Keratinocyte (primary cell): ENCODE data around the gene WDR45B. TPM values are rescaled to one million over a fixed set of nuclear protein-coding genes. Genes with fewer than 3 reads are reported as not detected.

Experiments used
- DNase-seq: peaks from one replicate; pipeline ENCODE4 v3.0.0-alpha.2; 2011; ENCODE audit warnings: low read depth, missing footprints, low spot score
- FAIRE-seq: peaks from 2 replicates; lab custom pipeline; 2011; peaks lifted over from hg19 to GRCh38; lab: Jason Lieb, UNC
- H2AFZ ChIP-seq: 2 replicates; pipeline ENCODE4 v1.6.0; 2012; ENCODE audit warnings: low read length, control low read depth, inconsistent platforms; ENCODE audit not compliant: control insufficient read depth
- H3K27ac ChIP-seq: 2 replicates; pipeline ENCODE4 v1.5.1; 2011; ENCODE audit warnings: low read length; ENCODE audit not compliant: control insufficient read depth, insufficient read depth
- H3K27me3 ChIP-seq: 3 replicates; pipeline ENCODE4 v1.6.0; 2011; ENCODE audit warnings: low read length; ENCODE audit not compliant: control insufficient read depth, insufficient read depth; ENCODE audit errors: extremely low read depth
- H3K36me3 ChIP-seq, 2 experiments: 2 replicates in 1 of 2; 3 replicates in 1 of 2; pipeline ENCODE4 v1.5.1; 2011; ENCODE audit warnings: low read length in 2 of 2, mild to moderate bottlenecking in 1 of 2; ENCODE audit not compliant: control insufficient read depth in 2 of 2, insufficient read depth in 2 of 2; ENCODE audit errors: extremely low read depth in 1 of 2
- H3K4me1 ChIP-seq: 3 replicates; pipeline ENCODE4 v1.5.1; 2011; ENCODE audit warnings: low read length; ENCODE audit not compliant: control insufficient read depth, insufficient read depth; ENCODE audit errors: extremely low read depth
- H3K4me2 ChIP-seq: 3 replicates; pipeline ENCODE4 v1.6.0; 2011; ENCODE audit warnings: low read depth, low read length; ENCODE audit not compliant: control insufficient read depth, insufficient read depth; ENCODE audit errors: extremely low read depth
- H3K4me3 ChIP-seq, 3 experiments: fragments of 200-600 bp in 1 of 3; sonication (generic) in 1 of 3; 2 replicates in 2 of 3; 3 replicates in 1 of 3; pipeline ENCODE4 v1.5.1; 2011 to 2016; ENCODE audit warnings: low read length in 3 of 3, mild to moderate bottlenecking in 3 of 3, control low read depth in 2 of 3, inconsistent platforms in 1 of 3, low read depth in 1 of 3, mixed read lengths in 1 of 3, mixed run types in 1 of 3, moderate library complexity in 1 of 3; ENCODE audit not compliant: control insufficient read depth in 2 of 3, insufficient read depth in 2 of 3; ENCODE audit errors: extremely low read depth in 1 of 3
- H3K79me2 ChIP-seq: 2 replicates; pipeline ENCODE4 v1.6.0; 2012; ENCODE audit warnings: low read length; ENCODE audit not compliant: control insufficient read depth, insufficient read depth
- H3K9ac ChIP-seq: 3 replicates; pipeline ENCODE4 v1.6.0; 2011; ENCODE audit warnings: low read length; ENCODE audit not compliant: control insufficient read depth, insufficient read depth; ENCODE audit errors: extremely low read depth
- H3K9me1 ChIP-seq: 3 replicates; pipeline ENCODE4 v1.6.0; 2011; ENCODE audit warnings: low read length; ENCODE audit not compliant: control insufficient read depth, insufficient read depth; ENCODE audit errors: extremely low read depth
- H3K9me3 ChIP-seq: 2 replicates; pipeline ENCODE4 v1.5.1; 2012; ENCODE audit warnings: low read depth, low read length; ENCODE audit not compliant: control insufficient read depth
- H4K20me1 ChIP-seq: 3 replicates; pipeline ENCODE4 v1.6.0; 2011; ENCODE audit warnings: low read length; ENCODE audit not compliant: control insufficient read depth, insufficient read depth; ENCODE audit errors: extremely low read depth
- CTCF ChIP-seq, 3 experiments: IDR thresholded peaks in 1 of 3; conservative IDR thresholded peaks in 1 of 3; optimal IDR thresholded peaks in 1 of 3; 2 replicates in 2 of 3; 3 replicates in 1 of 3; pipeline versions ENCODE3 to v1.5.1; 2011; ENCODE audit warnings: low read length in 3 of 3, mild to moderate bottlenecking in 3 of 3, moderate library complexity in 2 of 3, control low read depth in 1 of 3, inconsistent platforms in 1 of 3; ENCODE audit not compliant: insufficient read depth in 2 of 3; ENCODE audit errors: extremely low read depth in 1 of 3
- EZH2 ChIP-seq: IDR thresholded peaks from one replicate; pipeline ENCODE4 v1.6.1; 2012; ENCODE audit warnings: inconsistent platforms, mild to moderate bottlenecking, low read length, moderate library complexity
- dilution Hi-C: fragments of 300-500 bp; cut with MboI; formaldehyde crosslinking; loops from one replicate; pipeline ENCODE4 v1.7.0; 2020; ENCODE audit warnings: low sequenced_read_pairs; ENCODE audit not compliant: extremely low pct_ligation_motif_present
- polyA plus RNA-seq, 5 experiments: library from polyadenylated mRNA; depleted of rRNA in 3 of 5; stranded (reverse) in 3 of 5; stranded (forward) in 1 of 5; unstranded in 1 of 5; fragments of >200 nt; gene quantifications; 1 replicate in 1 of 5; 2 replicates in 3 of 5; 3 replicates in 1 of 5; pipeline versions ENCODE4 v1.2.1 to v1.2.3, GENCODE V29; 2011 to 2012; ENCODE audit warnings: missing spikeins in 2 of 5, low read depth in 1 of 5, low replicate concordance in 1 of 5

The WDR45B gene
- polyA plus RNA-seq, 1 donor (not counting 4 experiments of a cell fraction or from before 2014, with no cell fraction given): 77.2 TPM

GRCh38 chr17:82613283-82614094 lies 34.8 kb downstream of the WDR45B start:
- DNase-seq (no peak), FAIRE-seq (peak; percentile 23)
- dilution Hi-C loops: no loop called here
- Histone ChIP-seq H3K4me1 (peaks cover 11% of the 10 kb centered on the region), H2AFZ (no peak overlapping the region), H3K9me1 (no peaks in the 10 kb centered on the region), H3K9ac (peak overlapping the region; percentile 6), H3K4me2 (no peak overlapping the region), H3K4me3 (no peak overlapping the region), H3K36me3 (peaks cover 11 to 18% of the 10 kb centered on the region in 2 experiments), H3K79me2 (no peaks in the 10 kb centered on the region), H4K20me1 (peaks cover 6% of the 10 kb centered on the region), H3K9me3 (no peaks in the 10 kb centered on the region), H3K27ac (no peak overlapping the region), H3K27me3 (no peaks in the 10 kb centered on the region)
- TF ChIP-seq CTCF (optimal IDR thresholded peaks at IDR 0.05 in 1 of 3, IDR thresholded peaks at IDR 0.05 in 1 of 3, conservative IDR thresholded peaks at IDR 0.05 in 1 of 3; ENCODE audit: extremely low read depth in 1 of 3, insufficient read depth in 2 of 3, low read length in 3 of 3) (peak in 1 of 3 experiments; percentile 8), EZH2 (no peak)

- no peaks in the 10 kb centered on the region for H3K27me3 ChIP-seq
- no peak overlapping the region for H2AFZ ChIP-seq
- no peak for FAIRE-seq
- dilution Hi-C loops: no loop called here
- H3K79me2 ChIP-seq: no peaks in the 10 kb centered on the region
- no peak overlapping the region for H3K9ac ChIP-seq
- no peaks in the 10 kb centered on the region for H3K9me1 ChIP-seq
- no peak overlapping the region for H3K4me2 ChIP-seq
- DNase-seq: no peak
- no peak overlapping the region for H3K27ac ChIP-seq
- peaks cover 3% of the 10 kb centered on the region for H4K20me1 ChIP-seq
- no peaks in the 10 kb centered on the region for H3K9me3 ChIP-seq
- peaks cover 14% of the 10 kb centered on the region for H3K4me1 ChIP-seq
- no peak for TF ChIP-seq EZH2
- no peak for TF ChIP-seq CTCF (optimal IDR thresholded peaks at IDR 0.05 in 1 of 3, IDR thresholded peaks at IDR 0.05 in 1 of 3, conservative IDR thresholded peaks at IDR 0.05 in 1 of 3; ENCODE audit: extremely low read depth in 1 of 3, insufficient read depth in 2 of 3, low read length in 3 of 3)
- peaks cover 2 to 13% of the 10 kb centered on the region in 2 experiments for H3K36me3 ChIP-seq
- H3K4me3 ChIP-seq: no peak overlapping the region
Measured at GRCh38 chr17:82611140-82612058, 36.8 kb downstream of the WDR45B start.
